GM21390 (cell line): ENCODE measurements around the gene STIM2.
A peak's percentile ranks its signal among the peaks of the same experiment; 100 is the strongest.
"Not testable (repeated sequence)": the region's sequence is repeated elsewhere in the genome, so short reads cannot be mapped to it uniquely, and the experiment has no call there.

Experiments used
- ATAC-seq: cut with Tn5 transposase; IDR thresholded peaks from one replicate; pipeline ENCODE4 v1.9.1; 2021; ENCODE audit not compliant: unreplicated experiment

Gene STIM2

GRCh38 chr4:26866781-26867180 is 6.1 kb downstream of the STIM2 start:
- ATAC-seq, result no peak

GRCh38 chr4:26867914-26868684 is 7.5 kb downstream of the STIM2 start:
- no peak for ATAC-seq

- ATAC-seq, result no peak
Observed at GRCh38 chr4:26870576-26871262, 10.1 kb downstream of the STIM2 start.

GRCh38 chr4:26871611-26872010 is 11.0 kb downstream of the STIM2 start:
- no peak for ATAC-seq

GRCh38 chr4:26873391-26874026 is 12.9 kb downstream of the STIM2 start:
- peak; percentile 90 for ATAC-seq

GRCh38 chr4:26874110-26874509 is 13.5 kb downstream of the STIM2 start:
- ATAC-seq, result no peak

- no peak for ATAC-seq
Observed at GRCh38 chr4:26877406-26877805, 16.8 kb downstream of the STIM2 start.

GRCh38 chr4:26877961-26878360 is 17.3 kb downstream of the STIM2 start:
- no peak for ATAC-seq

GRCh38 chr4:26878794-26879391 is 18.3 kb downstream of the STIM2 start:
- ATAC-seq, result no peak

- no peak for ATAC-seq
Observed at GRCh38 chr4:26879805-26880204, 19.2 kb downstream of the STIM2 start.

GRCh38 chr4:26884026-26884425 is 23.4 kb downstream of the STIM2 start:
- peak; percentile 3 for ATAC-seq

- ATAC-seq, result peak; percentile 47
Observed at GRCh38 chr4:26884486-26884988, 23.9 kb downstream of the STIM2 start.

GRCh38 chr4:26885912-26886274 is 25.3 kb downstream of the STIM2 start:
- peak; percentile 76 for ATAC-seq

- no peak for ATAC-seq
Observed at GRCh38 chr4:26887143-26887542, 26.5 kb downstream of the STIM2 start.

- ATAC-seq, result no peak
Observed at GRCh38 chr4:26887809-26888208, 27.2 kb downstream of the STIM2 start.

GRCh38 chr4:26889356-26889755 is 28.7 kb downstream of the STIM2 start:
- no peak for ATAC-seq

GRCh38 chr4:26891054-26891453 is 30.4 kb downstream of the STIM2 start:
- no peak for ATAC-seq

GRCh38 chr4:26891867-26892266 is 31.2 kb downstream of the STIM2 start:
- ATAC-seq, result no peak

GRCh38 chr4:26892480-26893150 is 32.0 kb downstream of the STIM2 start:
- ATAC-seq, result no peak

- no peak for ATAC-seq
Observed at GRCh38 chr4:26893491-26893890, 32.9 kb downstream of the STIM2 start.

GRCh38 chr4:26894881-26895280 is 34.2 kb downstream of the STIM2 start:
- ATAC-seq, result not testable (repeated sequence)
